HG02798 (cell line): ENCODE measurements around the gene RPL39.
"Not testable (repeated sequence)": the region's sequence is repeated elsewhere in the genome, so short reads cannot be mapped to it uniquely, and the experiment has no call there.

ENCODE experiments used
- ATAC-seq: cut with Tn5 transposase; IDR thresholded peaks from one replicate; pipeline ENCODE4 v1.9.1; 2021; ENCODE audit warnings: mild to moderate bottlenecking; ENCODE audit not compliant: unreplicated experiment, poor library complexity

RPL39 gene

GRCh38 chrX:119763836-119764387 lies 27.5 kb downstream of the RPL39 start:
- no peak for ATAC-seq

DNA sequence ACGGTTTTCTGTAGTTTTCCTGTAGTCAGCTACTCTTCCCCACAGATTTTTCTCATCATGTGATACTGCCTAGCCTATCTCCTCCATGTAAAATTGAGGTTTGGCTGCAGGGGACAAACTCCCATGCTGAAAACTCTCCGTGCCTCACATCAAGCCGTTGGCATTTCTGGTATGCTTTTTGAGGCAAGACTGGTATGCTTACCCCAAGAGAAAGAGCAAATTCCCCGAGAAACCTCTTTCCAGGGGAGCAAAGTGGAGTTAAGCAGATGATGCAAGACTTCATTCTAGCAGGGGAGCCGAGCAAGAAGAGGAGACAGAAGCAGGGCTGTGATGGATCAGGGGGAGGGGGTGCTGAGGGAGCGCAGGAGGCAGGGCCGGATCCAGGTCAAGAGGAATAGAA lies 28.2 kb downstream of the RPL39 start:
- ATAC-seq: no peak

DNA sequence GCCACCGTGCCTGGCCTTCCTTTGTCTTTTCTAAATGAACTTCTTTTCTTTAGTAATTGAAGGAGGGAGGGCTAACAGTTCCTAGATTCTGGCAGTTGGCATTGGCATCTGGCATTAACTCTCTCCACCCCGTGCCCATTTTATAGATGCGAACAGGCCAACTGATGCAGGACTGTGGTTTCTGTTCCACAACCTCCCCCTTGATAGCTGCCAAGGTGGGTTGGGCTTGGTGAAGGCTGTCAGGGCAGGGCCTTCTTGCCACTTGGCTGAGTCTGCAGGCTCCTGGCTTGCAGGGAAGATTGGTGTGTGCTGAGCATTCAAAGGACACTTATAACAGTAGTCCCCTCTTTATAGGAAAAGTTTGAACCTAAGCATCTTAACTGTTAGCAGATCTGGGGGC lies 28.7 kb downstream of the RPL39 start:
- no peak for ATAC-seq

- ATAC-seq: no peak
These were observed 31.2 kb downstream of the RPL39 start for GRCh38 chrX:119760026-119760877.

DNA sequence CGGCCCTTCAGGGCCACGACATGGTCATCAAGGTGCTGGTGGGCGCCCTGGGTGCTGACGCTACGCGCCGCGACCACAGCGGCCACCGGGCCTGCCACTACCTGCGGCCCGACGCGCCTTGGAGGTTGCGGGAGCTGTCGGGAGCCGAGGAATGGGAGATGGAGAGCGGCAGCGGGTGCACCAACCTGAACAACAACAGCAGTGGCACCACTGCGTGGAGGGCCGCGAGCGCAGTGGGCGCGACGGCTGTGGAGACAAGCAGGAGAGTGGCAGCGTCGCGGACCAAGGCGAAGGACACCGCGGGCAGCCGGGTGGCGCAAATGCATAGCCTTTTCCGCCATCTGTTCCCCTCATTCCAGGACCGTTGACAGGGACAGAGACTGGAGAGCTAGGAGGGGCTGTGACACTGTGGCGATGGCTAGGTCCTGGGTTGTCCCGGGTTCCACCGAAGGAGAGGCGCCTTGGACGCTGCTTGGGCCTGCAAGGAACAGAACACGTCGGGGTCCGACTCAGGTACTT lies 32.1 kb downstream of the RPL39 start:
- ATAC-seq: no peak

DNA sequence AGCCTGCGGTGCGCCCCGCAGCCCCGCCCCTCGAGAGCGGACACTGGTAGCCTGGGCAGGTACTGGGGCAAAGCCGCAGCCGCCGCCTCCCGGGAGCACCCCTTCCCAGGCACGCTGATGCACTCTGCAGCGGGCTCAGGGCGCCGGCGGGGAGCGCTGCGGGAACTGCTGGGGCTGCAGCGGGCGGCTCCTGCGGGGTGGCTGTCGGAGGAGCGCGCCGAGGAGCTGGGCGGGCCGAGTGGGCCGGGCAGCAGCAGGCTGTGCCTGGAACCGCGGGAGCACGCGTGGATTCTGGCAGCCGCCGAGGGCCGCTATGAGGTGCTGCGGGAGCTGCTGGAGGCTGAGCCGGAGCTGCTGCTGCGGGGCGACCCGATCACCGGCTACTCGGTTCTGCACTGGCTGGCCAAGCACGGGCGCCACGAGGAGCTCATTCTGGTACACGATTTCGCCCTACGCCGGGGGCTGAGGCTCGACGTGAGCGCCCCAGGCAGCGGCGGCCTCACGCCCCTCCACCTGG lies 32.6 kb downstream of the RPL39 start:
- no peak for ATAC-seq

DNA sequence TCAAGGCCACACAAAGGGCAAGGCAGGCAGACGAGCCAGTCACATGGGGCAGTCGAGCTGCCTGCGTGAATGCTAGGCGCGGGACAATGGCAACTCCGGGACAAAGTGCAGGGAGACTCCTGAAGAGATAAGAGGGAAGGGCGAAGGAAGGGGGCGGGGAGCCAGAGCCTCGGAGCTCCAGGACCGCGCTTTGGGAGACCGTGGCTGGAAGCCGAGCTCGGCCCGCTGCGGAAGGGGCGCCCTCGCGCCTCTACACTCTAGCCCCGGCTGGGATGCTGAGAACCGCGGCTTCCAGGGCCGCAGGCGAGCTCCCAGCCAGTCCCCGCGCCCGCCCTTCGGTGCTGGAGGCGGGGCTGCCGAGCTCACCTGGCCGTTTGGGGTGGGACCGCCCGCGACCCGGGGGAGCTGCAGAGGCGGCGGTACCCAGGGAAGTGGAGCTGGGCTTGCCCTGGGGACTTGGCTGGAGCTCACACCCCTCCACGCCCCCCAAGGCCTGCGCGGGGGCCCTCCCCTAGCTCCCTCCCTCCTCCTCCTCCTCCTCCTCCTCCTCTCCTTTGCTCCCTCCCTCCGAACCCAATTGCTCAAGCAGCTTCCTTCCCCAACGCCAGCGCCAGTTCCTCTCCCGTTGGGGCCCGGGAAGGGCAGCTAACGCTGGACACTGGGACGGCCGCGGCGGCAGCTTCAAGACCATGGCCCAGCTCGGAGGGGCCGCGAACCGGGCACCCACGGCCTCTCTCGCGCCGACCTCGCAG lies 33.3 kb downstream of the RPL39 start, which contains the start of gene SOWAHD:
SOWAHD (plus strand) TSS at position 610 of the 752 bp plus-strand sequence; CDS start at position 690, 80 bp downstream.
- ATAC-seq: no peak

GRCh38 chrX:119757646-119757978 lies 33.8 kb downstream of the RPL39 start:
- ATAC-seq: no peak

GRCh38 chrX:119756926-119757635 lies 34.3 kb downstream of the RPL39 start:
- ATAC-seq: no peak

GRCh38 chrX:119755981-119756533 lies 35.4 kb downstream of the RPL39 start:
- ATAC-seq: peak; percentile 70

- no peak for ATAC-seq
These were observed 37.7 kb downstream of the RPL39 start for GRCh38 chrX:119753639-119754257.

GRCh38 chrX:119753001-119753400 lies 38.4 kb downstream of the RPL39 start:
- no peak for ATAC-seq

- not testable (repeated sequence) for ATAC-seq
These were observed 40.7 kb downstream of the RPL39 start for GRCh38 chrX:119750751-119751150.

DNA sequence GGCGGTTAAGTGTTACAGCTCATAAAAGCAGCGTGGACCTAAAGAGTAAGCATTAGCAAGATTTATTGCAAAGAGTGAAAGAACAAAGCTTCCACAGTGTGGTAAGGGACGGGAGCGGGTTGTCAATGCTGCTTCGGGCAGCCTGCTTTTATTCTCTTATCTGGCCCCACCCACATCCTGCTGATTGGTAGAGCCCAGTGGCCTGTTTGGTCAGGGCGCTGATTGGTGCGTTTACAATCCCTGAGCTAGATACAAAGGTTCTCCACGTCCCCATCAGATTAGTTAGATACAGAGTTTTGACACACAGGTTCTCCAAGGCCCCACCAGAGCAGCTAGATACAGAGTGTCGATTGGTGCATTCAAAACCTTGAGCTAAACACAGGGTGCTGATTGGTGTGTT lies 41.3 kb downstream of the RPL39 start:
- not testable (repeated sequence) for ATAC-seq

GRCh38 chrX:119745283-119745848 lies 46.1 kb downstream of the RPL39 start:
- ATAC-seq: no peak

- ATAC-seq: no peak
These were observed 52.7 kb downstream of the RPL39 start for GRCh38 chrX:119738742-119739141.
